Retinal pigment epithelial cell (primary cell): ENCODE measurements around the gene FOXP1.

ENCODE experiments used
- DNase-seq: peaks from one replicate; pipeline ENCODE4 v3.0.0-alpha.2; 2010; ENCODE audit warnings: low read depth
- H3K4me3 ChIP-seq: 2 replicates; pipeline ENCODE4 v1.5.1; 2011; ENCODE audit warnings: mild to moderate bottlenecking, low read length, control low read depth, moderate library complexity
- CTCF ChIP-seq: conservative IDR thresholded peaks from 2 replicates; pipeline ENCODE4 v1.5.1; 2011; ENCODE audit warnings: low read depth, low read length, control low read depth, inconsistent platforms

Gene FOXP1

GRCh38 chr3:71355862-71356261 is 227.7 kb downstream of the FOXP1 start:
- DNase-seq = no peak
- H3K4me3 ChIP-seq = no peak overlapping the region
- TF ChIP-seq CTCF = no peak

GRCh38 chr3:71355037-71355436 is 228.5 kb downstream of the FOXP1 start:
- no peak for DNase-seq
- no peak overlapping the region for H3K4me3 ChIP-seq
- no peak for TF ChIP-seq CTCF

GRCh38 chr3:71351403-71352149 is 232.0 kb downstream of the FOXP1 start:
- H3K4me3 ChIP-seq = no peak overlapping the region
- DNase-seq = no peak
- TF ChIP-seq CTCF = no peak

GRCh38 chr3:71350998-71351397 is 232.5 kb downstream of the FOXP1 start:
- no peak for DNase-seq
- TF ChIP-seq CTCF = no peak
- H3K4me3 ChIP-seq = no peak overlapping the region

- no peak for TF ChIP-seq CTCF
- DNase-seq = no peak
- no peak overlapping the region for H3K4me3 ChIP-seq
Measured at GRCh38 chr3:71348831-71349230, 234.7 kb downstream of the FOXP1 start.

- H3K4me3 ChIP-seq = no peak overlapping the region
- no peak for TF ChIP-seq CTCF
- no peak for DNase-seq
Measured at GRCh38 chr3:71348001-71348632, 235.4 kb downstream of the FOXP1 start.

- TF ChIP-seq CTCF = no peak
- DNase-seq = no peak
- H3K4me3 ChIP-seq = no peak overlapping the region
Measured at GRCh38 chr3:71346061-71346460, 237.5 kb downstream of the FOXP1 start.
